OCI-M2 (cell line): ENCODE data around the gene CHST11.

ENCODE experiments used
- DNase-seq: peaks from one replicate; lab custom pipeline; 2025; ENCODE audit not compliant: unreplicated experiment; lab: John Stamatoyannopoulos, UW

CHST11 gene

GRCh38 chr12:104748356-104748755, 291.6 kb downstream of the CHST11 start:
- DNase-seq: no peak

- no peak for DNase-seq
These were observed 292.0 kb downstream of the CHST11 start for GRCh38 chr12:104748790-104749189.

- no peak for DNase-seq
These were observed 292.8 kb downstream of the CHST11 start for GRCh38 chr12:104749545-104749944.

- no peak for DNase-seq
These were observed 293.3 kb downstream of the CHST11 start for GRCh38 chr12:104750061-104750460.

GRCh38 chr12:104751120-104751519, 294.4 kb downstream of the CHST11 start:
- DNase-seq: no peak

GRCh38 chr12:104751594-104751993, 294.8 kb downstream of the CHST11 start:
- DNase-seq: no peak

- DNase-seq: no peak
These were observed 295.3 kb downstream of the CHST11 start for GRCh38 chr12:104752016-104752415.

GRCh38 chr12:104752881-104753280, 296.1 kb downstream of the CHST11 start:
- DNase-seq: no peak

GRCh38 chr12:104756901-104757300, 300.2 kb downstream of the CHST11 start:
- no peak for DNase-seq

GRCh38 chr12:104758771-104759170, 302.0 kb downstream of the CHST11 start:
- no peak for DNase-seq

GRCh38 chr12:104761091-104761490, 304.3 kb downstream of the CHST11 start:
- no peak for DNase-seq

- no peak for DNase-seq
These were observed 304.9 kb downstream of the CHST11 start for GRCh38 chr12:104761611-104762010.

- no peak for DNase-seq
These were observed 306.5 kb downstream of the CHST11 start for GRCh38 chr12:104763168-104763805.

- no peak for DNase-seq
These were observed 307.7 kb downstream of the CHST11 start for GRCh38 chr12:104764225-104765091.

- no peak for DNase-seq
These were observed 310.5 kb downstream of the CHST11 start for GRCh38 chr12:104767261-104767660.

GRCh38 chr12:104768033-104768432, 311.3 kb downstream of the CHST11 start:
- DNase-seq: no peak

- no peak for DNase-seq
These were observed 312.4 kb downstream of the CHST11 start for GRCh38 chr12:104769144-104769561.

GRCh38 chr12:104772336-104772735, 315.6 kb downstream of the CHST11 start:
- DNase-seq: no peak

- no peak for DNase-seq
These were observed 319.0 kb downstream of the CHST11 start for GRCh38 chr12:104775731-104776231.

GRCh38 chr12:104779134-104779533, 322.4 kb downstream of the CHST11 start:
- no peak for DNase-seq

GRCh38 chr12:104782296-104782695, 325.5 kb downstream of the CHST11 start:
- DNase-seq: no peak

- no peak for DNase-seq
These were observed 327.8 kb downstream of the CHST11 start for GRCh38 chr12:104784592-104784991.
